Left ventricle myocardium inferior (tissue), 1 donor: ENCODE measurements around the gene TFB2M. TPM values are rescaled to one million over a fixed set of nuclear protein-coding genes. Genes with fewer than 3 reads are reported as not detected.

Experiments used
- DNase-seq: peaks from one replicate; pipeline ENCODE4 v3.0.0-alpha.2; 2020
- H3K27ac ChIP-seq: fragments of 200-600 bp; replicated peaks from 2 replicates; pipeline ENCODE4 v1.8.0; 2021
- H3K27me3 ChIP-seq: fragments of 200-600 bp; 2 replicates; pipeline ENCODE4 v1.8.0; 2021; ENCODE audit warnings: low read depth
- H3K36me3 ChIP-seq: fragments of 200-600 bp; 2 replicates; pipeline ENCODE4 v1.8.0; 2021
- H3K4me1 ChIP-seq: fragments of 200-600 bp; 2 replicates; pipeline ENCODE4 v1.8.0; 2021
- H3K4me3 ChIP-seq: fragments of 200-600 bp; 2 replicates; pipeline ENCODE4 v1.8.0; 2021; ENCODE audit warnings: mild to moderate bottlenecking, moderate library complexity
- H3K9me3 ChIP-seq: fragments of 200-600 bp; replicated peaks from 2 replicates; pipeline ENCODE4 v1.8.0; 2021
- CTCF ChIP-seq: fragments of 200-600 bp; IDR thresholded peaks from 2 replicates; pipeline ENCODE4 v1.8.0; 2021; ENCODE audit warnings: antibody characterized with exemption, mild to moderate bottlenecking, borderline replicate concordance
- intact Hi-C: fragments of 100-400 bp; cut with micrococcal nuclease; formaldehyde crosslinking; loops from one replicate; pipeline ENCODE4 v1.11.0; 2022
- total RNA-seq: library from RNA; stranded (reverse); fragmentation: NEBNext Ultra II Directional; extraction: Animal tissue kit (Norgen Biotek cat#: 25700); gene quantifications from one replicate; pipeline ENCODE4 v1.2.1, GENCODE V29; 2021
- donor health status: DM: no; HTN: yes; CAD: no; lungs with severe emphysema.

Gene TFB2M
- total RNA-seq, 1 donor from 2014 or later: 18.3 TPM

GRCh38 chr1:246503341-246503740 lies 62.7 kb downstream of the TFB2M start:
- Histone ChIP-seq H3K4me1 (peaks cover 18% of the 10 kb centered on the region), H3K4me3 (no peak overlapping the region), H3K36me3 (no peaks in the 10 kb centered on the region), H3K27ac (no peak overlapping the region), H3K27me3 (no peaks in the 10 kb centered on the region), H3K9me3 (no peaks in the 10 kb centered on the region)
- TF ChIP-seq CTCF: no peak
- intact Hi-C loops: no loop called here
- DNase-seq: no peak

- H3K4me3 ChIP-seq: no peak overlapping the region
Observed at GRCh38 chr1:246497331-246497915, 68.6 kb downstream of the TFB2M start.

GRCh38 chr1:246492611-246493245 lies 73.3 kb downstream of the TFB2M start:
- peak; percentile 89 for TF ChIP-seq CTCF
- no peaks in the 10 kb centered on the region for H3K9me3 ChIP-seq
- no peak overlapping the region for H3K27ac ChIP-seq
- no peaks in the 10 kb centered on the region for H3K27me3 ChIP-seq
- intact Hi-C loops: loop anchor here (2.0 to 10.0 kb wide), 2 partner anchors 206 to 262 kb away; no protein-coding TSS in a partner anchor
- H3K36me3 ChIP-seq: no peaks in the 10 kb centered on the region
- H3K4me3 ChIP-seq: no peak overlapping the region
- peak; percentile 60 for DNase-seq
- H3K4me1 ChIP-seq: peaks cover 5% of the 10 kb centered on the region

More at GRCh38 chr1:246497331-246497915, 68.6 kb downstream of the TFB2M start:
- Histone ChIP-seq H3K4me1 (peaks cover 1% of the 10 kb centered on the region), H3K36me3 (no peaks in the 10 kb centered on the region), H3K27ac (no peak overlapping the region), H3K27me3 (no peaks in the 10 kb centered on the region), H3K9me3 (no peaks in the 10 kb centered on the region)
- intact Hi-C loops: loop anchor here (10.0 kb wide), 1 partner anchor 257 kb away; no protein-coding TSS in a partner anchor
- TF ChIP-seq CTCF: peak; percentile 73
- DNase-seq: no peak

GRCh38 chr1:246491551-246492053 lies 74.5 kb downstream of the TFB2M start:
- DNase-seq: no peak
- Histone ChIP-seq H3K36me3 (no peaks in the 10 kb centered on the region), H3K27me3 (no peaks in the 10 kb centered on the region), H3K27ac (no peak overlapping the region), H3K9me3 (no peaks in the 10 kb centered on the region), H3K4me3 (no peak overlapping the region), H3K4me1 (peaks cover 5% of the 10 kb centered on the region)
- intact Hi-C loops: loop anchor here (2.0 to 10.0 kb wide), 2 partner anchors 207 to 263 kb away; no protein-coding TSS in a partner anchor
- no peak for TF ChIP-seq CTCF

Other genes starting within 250 kb of the TFB2M start
- 9.9 TPM for gene SMYD3, start 59.0 kb downstream of the TFB2M start, total RNA-seq
- 18.9 TPM for gene CNST, start 195 bp upstream of the TFB2M start, total RNA-seq
- 29.4 TPM for gene SCCPDH, start 158.1 kb upstream of the TFB2M start, total RNA-seq